ENCODE measurements around the gene RPTOR.

Gene RPTOR

GRCh38 chr17:80639658-80640057 lies 95.0 kb downstream of the RPTOR start:
- H3K27me3 ChIP-seq (ENCODE audit: control insufficient read depth, insufficient read depth, low read length) = no peaks in the 10 kb centered on the region
- H3K4me2 ChIP-seq (ENCODE audit: low read length) = no peak overlapping the region
- TF ChIP-seq CTCF (IDR thresholded peaks at IDR 0.05) = no peak
- H3K36me3 ChIP-seq (ENCODE audit: control insufficient read depth, insufficient read depth, low read length) = no peaks in the 10 kb centered on the region
- H2AFZ ChIP-seq = no peak overlapping the region
- no peak overlapping the region for H3K9ac ChIP-seq
- H3K4me3 ChIP-seq (ENCODE audit: low read depth, low read length) = no peak overlapping the region
- H3K4me1 ChIP-seq = no peaks in the 10 kb centered on the region
- H3K9me3 ChIP-seq (ENCODE audit: control insufficient read depth, low read length) = no peaks in the 10 kb centered on the region
- H3K27ac ChIP-seq = no peak overlapping the region
- peaks cover 49% of the 10 kb centered on the region for H3K79me2 ChIP-seq

GRCh38 chr17:80640366-80641084 lies 95.9 kb downstream of the RPTOR start:
- H3K9ac ChIP-seq = no peak overlapping the region
- no peak overlapping the region for H3K4me3 ChIP-seq (ENCODE audit: low read depth, low read length)
- H2AFZ ChIP-seq = no peak overlapping the region
- H3K36me3 ChIP-seq (ENCODE audit: control insufficient read depth, insufficient read depth, low read length) = no peaks in the 10 kb centered on the region
- H3K9me3 ChIP-seq (ENCODE audit: control insufficient read depth, low read length) = no peaks in the 10 kb centered on the region
- H3K27ac ChIP-seq = no peak overlapping the region
- H3K27me3 ChIP-seq (ENCODE audit: control insufficient read depth, insufficient read depth, low read length) = no peaks in the 10 kb centered on the region
- H3K4me1 ChIP-seq = no peaks in the 10 kb centered on the region
- H3K79me2 ChIP-seq = peaks cover 41% of the 10 kb centered on the region
- TF ChIP-seq CTCF (IDR thresholded peaks at IDR 0.05) = no peak
- H3K4me2 ChIP-seq (ENCODE audit: low read length) = no peak overlapping the region

- TF ChIP-seq CTCF (IDR thresholded peaks at IDR 0.05) = no peak
- H3K4me2 ChIP-seq (ENCODE audit: low read length) = no peak overlapping the region
- peaks cover 29% of the 10 kb centered on the region for H3K79me2 ChIP-seq
- H3K9me3 ChIP-seq (ENCODE audit: control insufficient read depth, low read length) = no peaks in the 10 kb centered on the region
- H2AFZ ChIP-seq = no peak overlapping the region
- H3K9ac ChIP-seq = no peak overlapping the region
- no peaks in the 10 kb centered on the region for H3K4me1 ChIP-seq
- no peak overlapping the region for H3K4me3 ChIP-seq (ENCODE audit: low read depth, low read length)
- H3K36me3 ChIP-seq (ENCODE audit: control insufficient read depth, insufficient read depth, low read length) = no peaks in the 10 kb centered on the region
- H3K27ac ChIP-seq = no peak overlapping the region
- H3K27me3 ChIP-seq (ENCODE audit: control insufficient read depth, insufficient read depth, low read length) = no peaks in the 10 kb centered on the region
Measured at GRCh38 chr17:80643326-80644099, 98.9 kb downstream of the RPTOR start.

- Histone ChIP-seq H3K4me3 (ENCODE audit: low read depth, low read length) (no peak overlapping the region), H2AFZ (no peak overlapping the region), H3K9me3 (ENCODE audit: control insufficient read depth, low read length) (no peaks in the 10 kb centered on the region), H3K4me2 (ENCODE audit: low read length) (no peak overlapping the region), H3K4me1 (no peaks in the 10 kb centered on the region), H3K79me2 (peaks cover 30% of the 10 kb centered on the region), H3K9ac (no peak overlapping the region), H3K27me3 (ENCODE audit: control insufficient read depth, insufficient read depth, low read length) (no peaks in the 10 kb centered on the region), H3K27ac (no peak overlapping the region), H3K36me3 (ENCODE audit: control insufficient read depth, insufficient read depth, low read length) (no peaks in the 10 kb centered on the region)
- no peak for TF ChIP-seq CTCF (IDR thresholded peaks at IDR 0.05)
Measured at GRCh38 chr17:80644536-80644935, 99.9 kb downstream of the RPTOR start.

Measured in parathyroid adenoma (tissue), 2 donors.